Activated naive CD4-positive, alpha-beta T cell treated with anti-CD3 and anti-CD28 coated beads for 36 hours (primary cell): ENCODE data around the gene IMP3. TPM values are rescaled to one million over a fixed set of nuclear protein-coding genes. Genes with fewer than 3 reads are reported as not detected.
"Not testable (repeated sequence)": the region's sequence is repeated elsewhere in the genome, so short reads cannot be mapped to it uniquely, and the experiment has no call there.

Source experiments
- CTCF ChIA-PET: fragments of 350-600 bp; sonication (Branson Sonifier 250); formaldehyde crosslinking; loops from one replicate; lab custom pipeline; 2021; ENCODE audit warnings: antibody characterized with exemption; lab: Charles Lee
- DNase-seq: peaks from one replicate; pipeline ENCODE4 v3.0.0-alpha.2; 2020
- H3K27ac Mint-ChIP-seq: one replicate; pipeline ENCODE4 v1.8.0; 2021; ENCODE audit warnings: mild to moderate bottlenecking, mixed read lengths
- H3K27me3 Mint-ChIP-seq: one replicate; pipeline ENCODE4 v1.8.0; 2021; ENCODE audit warnings: low read depth, mixed read lengths
- H3K36me3 Mint-ChIP-seq: one replicate; pipeline ENCODE4 v1.8.0; 2021; ENCODE audit warnings: low read depth, mixed read lengths
- H3K4me1 Mint-ChIP-seq: one replicate; pipeline ENCODE4 v1.8.0; 2021; ENCODE audit warnings: low read depth, mixed read lengths
- H3K4me3 Mint-ChIP-seq: one replicate; pipeline ENCODE4 v1.8.0; 2021; ENCODE audit warnings: mild to moderate bottlenecking, moderate library complexity, mixed read lengths
- H3K9me3 Mint-ChIP-seq: one replicate; pipeline ENCODE4 v1.8.0; 2021; ENCODE audit warnings: mixed read lengths
- intact Hi-C: fragments of 100-400 bp; cut with micrococcal nuclease; formaldehyde crosslinking; loops from one replicate; pipeline ENCODE4 v1.15.1; 2023
- total RNA-seq, 2 experiments: library from RNA; stranded (reverse); gene quantifications; one replicate each; pipeline ENCODE4 v1.2.3, GENCODE V29; 2021

IMP3 gene, protein sequence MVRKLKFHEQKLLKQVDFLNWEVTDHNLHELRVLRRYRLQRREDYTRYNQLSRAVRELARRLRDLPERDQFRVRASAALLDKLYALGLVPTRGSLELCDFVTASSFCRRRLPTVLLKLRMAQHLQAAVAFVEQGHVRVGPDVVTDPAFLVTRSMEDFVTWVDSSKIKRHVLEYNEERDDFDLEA
- total RNA-seq: 10 to 100 TPM; 46.1 to 46.8 TPM

DNA sequence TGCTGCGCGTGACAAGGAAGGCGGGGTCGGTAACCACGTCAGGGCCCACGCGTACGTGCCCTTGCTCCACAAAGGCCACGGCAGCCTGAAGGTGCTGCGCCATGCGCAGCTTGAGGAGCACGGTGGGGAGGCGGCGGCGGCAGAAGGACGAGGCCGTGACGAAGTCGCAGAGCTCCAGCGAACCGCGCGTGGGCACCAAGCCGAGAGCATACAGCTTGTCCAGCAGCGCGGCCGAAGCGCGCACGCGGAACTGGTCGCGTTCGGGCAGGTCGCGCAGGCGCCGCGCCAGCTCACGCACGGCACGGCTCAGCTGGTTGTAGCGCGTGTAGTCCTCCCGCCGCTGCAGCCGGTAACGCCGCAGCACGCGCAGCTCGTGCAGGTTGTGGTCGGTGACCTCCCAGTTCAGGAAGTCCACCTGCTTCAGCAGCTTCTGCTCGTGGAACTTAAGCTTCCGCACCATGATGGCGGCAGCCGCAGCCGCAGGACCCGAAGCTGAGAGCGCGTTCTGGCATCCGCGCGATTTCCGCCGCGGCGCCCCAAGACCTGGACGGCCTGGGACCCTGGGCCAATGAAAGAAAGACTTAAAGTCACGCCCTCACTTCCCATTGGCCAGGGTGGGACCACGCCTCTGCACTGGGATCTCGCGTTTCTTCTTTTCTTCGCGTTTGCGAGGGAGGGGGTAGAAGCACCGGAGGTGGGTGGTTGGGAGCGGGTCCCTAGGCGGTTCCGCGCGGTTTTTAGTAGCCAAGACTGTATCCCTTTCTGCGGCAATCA, at the start of gene IMP3:
IMP3 (minus strand) TSS at position 516 of the 774 bp plus-strand sequence; CDS start at position 460, 56 bp downstream.
- H3K27me3 Mint-ChIP-seq: no peaks in the 10 kb centered on the region
- peaks cover 20% of the 10 kb centered on the region for H3K36me3 Mint-ChIP-seq
- CTCF ChIA-PET: interaction anchor here (0.7 to 3.9 kb wide), 13 partner anchors 13 to 272 kb away, joined by 3 to 38 read pairs (median 4); partner anchors contain the start of genes MAN2C1 and SNUPN
- peaks cover 30% of the 10 kb centered on the region for H3K4me1 Mint-ChIP-seq
- no peaks in the 10 kb centered on the region for H3K9me3 Mint-ChIP-seq
- peak within 1 kb of the TSS; percentile 95 for H3K4me3 Mint-ChIP-seq
- intact Hi-C loops: loop anchor here (1.0 to 5.0 kb wide), 9 partner anchors 15 to 617 kb away; partner anchors contain the start of genes C15orf39, MAN2C1, NEIL1 and PPCDC
- H3K27ac Mint-ChIP-seq: peak within 1 kb of the TSS; percentile 91
- peak; percentile 97 for DNase-seq

DNA sequence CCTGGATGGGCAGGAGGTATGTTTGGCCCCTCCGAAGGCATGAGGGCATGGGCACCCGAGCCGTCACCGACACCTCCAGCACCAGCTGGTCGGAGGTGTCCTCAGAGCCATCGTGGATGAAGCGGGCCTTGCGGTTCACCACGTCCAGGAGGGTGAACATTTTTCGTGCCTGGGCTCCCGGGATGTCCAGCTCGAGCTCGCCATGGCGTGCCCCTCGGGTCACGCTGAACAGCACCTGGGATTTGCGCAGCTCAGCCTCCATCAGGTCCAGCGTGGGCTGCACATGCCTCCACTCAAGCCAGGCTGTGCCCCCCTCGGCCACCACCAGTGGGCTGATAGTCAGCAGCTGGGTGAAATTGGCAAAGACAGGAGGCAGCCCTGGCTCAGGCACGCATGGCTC, 49.4 kb upstream of the IMP3 start:
- intact Hi-C loops: loop anchor here (5.0 kb wide), 1 partner anchor 48 kb away; no protein-coding TSS in a partner anchor
- CTCF ChIA-PET, H3K4me3 Mint-ChIP-seq, H3K9me3 Mint-ChIP-seq, H3K4me1 Mint-ChIP-seq, DNase-seq, H3K27ac Mint-ChIP-seq, H3K36me3 Mint-ChIP-seq: not testable (repeated sequence)
- H3K27me3 Mint-ChIP-seq: peaks cover 14% of the 10 kb centered on the region

DNA sequence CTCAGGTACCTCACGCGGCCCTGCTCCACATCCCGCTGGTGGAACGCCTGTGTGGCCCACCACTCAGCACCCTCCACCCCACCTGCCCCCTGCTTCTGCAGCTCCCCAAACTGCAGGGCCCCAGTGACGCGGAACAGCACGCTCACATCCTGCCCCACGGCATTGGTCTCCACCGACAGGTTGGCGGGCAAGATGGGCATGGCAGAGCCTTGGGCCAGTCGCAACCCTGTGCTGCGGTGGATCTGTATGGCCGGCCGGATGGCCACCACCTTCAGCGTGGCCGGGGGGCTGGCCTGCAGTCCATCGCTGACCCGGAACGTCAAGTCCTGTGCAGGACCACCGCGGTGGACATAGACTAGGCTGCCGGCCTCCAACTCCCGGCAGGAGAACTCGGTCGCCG, 48.8 kb upstream of the IMP3 start:
- Mint-ChIP-seq H3K4me3 (no peak overlapping the region), H3K27me3 (peaks cover 11% of the 10 kb centered on the region), H3K4me1 (no peaks in the 10 kb centered on the region), H3K9me3 (no peaks in the 10 kb centered on the region), H3K27ac (no peak overlapping the region), H3K36me3 (no peaks in the 10 kb centered on the region)
- intact Hi-C loops: loop anchor here (5.0 kb wide), 1 partner anchor 48 kb away; no protein-coding TSS in a partner anchor
- no peak for DNase-seq
- CTCF ChIA-PET: no interaction called here

DNA sequence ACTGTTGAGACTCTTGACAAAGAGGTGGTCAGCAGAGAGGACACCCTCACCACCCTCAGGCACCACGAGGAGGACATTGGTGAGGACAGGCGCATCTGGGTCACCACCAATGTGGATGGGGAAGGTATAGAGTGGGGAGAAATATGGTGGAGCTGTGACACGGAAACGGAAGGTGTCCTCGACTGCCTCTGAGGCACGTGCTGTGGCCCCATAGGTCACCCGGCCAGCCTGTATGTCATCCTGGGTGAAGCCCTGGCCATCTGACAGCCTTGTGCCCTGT, 48.2 kb upstream of the IMP3 start:
- no peak for DNase-seq
- Mint-ChIP-seq H3K27me3 (peaks cover 11% of the 10 kb centered on the region), H3K27ac (no peak overlapping the region), H3K9me3 (no peaks in the 10 kb centered on the region), H3K4me3 (no peak overlapping the region), H3K36me3 (no peaks in the 10 kb centered on the region), H3K4me1 (no peaks in the 10 kb centered on the region)
- intact Hi-C loops: loop anchor here (5.0 kb wide), 1 partner anchor 49 kb away; no protein-coding TSS in a partner anchor
- CTCF ChIA-PET: no interaction called here

DNA sequence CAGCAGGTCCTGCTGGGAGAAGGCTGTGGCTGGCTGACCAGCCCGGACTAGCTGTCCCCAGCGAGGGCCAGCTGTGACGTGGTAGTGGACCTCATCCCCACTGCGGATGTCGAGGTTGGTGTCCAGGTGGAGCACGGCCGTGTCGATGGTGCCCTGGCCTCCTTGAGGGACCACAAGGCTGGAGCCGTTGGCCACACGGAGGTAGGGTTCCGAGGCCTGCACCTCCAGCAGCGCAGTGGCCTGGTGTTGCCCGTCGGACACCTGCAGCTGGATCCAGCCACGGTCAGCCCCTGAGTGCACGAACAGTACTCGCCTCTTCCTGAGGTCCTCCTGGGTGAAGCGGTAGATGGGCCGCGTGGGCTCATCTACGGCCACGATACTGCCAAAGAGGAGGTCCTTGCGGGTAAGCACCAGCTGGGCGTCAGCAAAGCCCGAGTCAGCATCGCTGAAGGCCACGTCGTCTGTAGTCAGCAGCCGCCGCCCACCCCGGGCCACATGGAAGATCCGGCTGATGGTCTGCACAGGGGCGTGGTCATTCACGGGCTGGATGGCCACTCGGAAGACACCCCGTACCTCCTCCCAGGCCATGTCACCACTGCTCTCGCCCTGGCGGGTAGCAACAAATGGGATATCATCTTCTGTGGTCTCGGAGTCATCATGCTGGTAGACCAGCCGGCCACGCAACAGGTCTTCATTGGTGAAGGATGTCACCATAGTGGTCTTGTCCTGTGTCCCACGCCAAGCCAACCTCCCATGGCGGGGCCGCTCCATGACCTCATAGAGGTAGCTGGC, 47.7 kb upstream of the IMP3 start:
- CTCF ChIA-PET: no interaction called here
- H3K27ac Mint-ChIP-seq: no peak overlapping the region
- H3K4me1 Mint-ChIP-seq: no peaks in the 10 kb centered on the region
- H3K9me3 Mint-ChIP-seq: no peaks in the 10 kb centered on the region
- H3K27me3 Mint-ChIP-seq: peaks cover 8% of the 10 kb centered on the region
- H3K36me3 Mint-ChIP-seq: no peaks in the 10 kb centered on the region
- H3K4me3 Mint-ChIP-seq: no peak overlapping the region
- intact Hi-C loops: loop anchor here (5.0 kb wide), 1 partner anchor 50 kb away; no protein-coding TSS in a partner anchor
- no peak for DNase-seq

DNA sequence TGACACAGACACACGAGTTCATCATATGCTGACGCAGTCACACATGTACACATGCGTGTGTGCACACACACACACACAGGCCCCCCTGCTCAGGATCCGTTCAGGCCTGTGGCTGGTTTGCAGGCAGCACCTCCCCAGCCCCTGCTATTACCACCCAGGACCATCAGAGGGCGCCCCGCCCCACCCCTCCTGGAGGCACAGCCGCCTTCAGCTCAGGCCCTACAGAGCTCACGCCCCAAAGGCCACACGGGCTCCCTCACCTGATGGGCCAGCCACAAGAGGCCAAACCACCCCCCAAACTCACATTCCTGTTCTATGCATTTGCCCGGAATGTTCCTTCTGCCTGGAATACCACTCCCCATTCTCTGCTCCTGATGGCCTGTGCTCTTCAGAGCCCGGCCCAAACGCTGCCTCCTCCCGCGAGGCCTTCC, 46.2 kb upstream of the IMP3 start:
- not testable (repeated sequence) for H3K9me3 Mint-ChIP-seq, H3K27me3 Mint-ChIP-seq, H3K4me1 Mint-ChIP-seq, H3K27ac Mint-ChIP-seq, H3K4me3 Mint-ChIP-seq, H3K36me3 Mint-ChIP-seq
- intact Hi-C loops: loop anchor here (1.0 to 5.0 kb wide), 2 partner anchors 51 to 116 kb away; no protein-coding TSS in a partner anchor
- peak; percentile 87 for DNase-seq
- CTCF ChIA-PET: interaction anchor here (0.6 to 1.4 kb wide), 9 partner anchors 8 to 652 kb away, joined by 3 to 8 read pairs (median 3); partner anchors contain the start of gene MAN2C1

DNA sequence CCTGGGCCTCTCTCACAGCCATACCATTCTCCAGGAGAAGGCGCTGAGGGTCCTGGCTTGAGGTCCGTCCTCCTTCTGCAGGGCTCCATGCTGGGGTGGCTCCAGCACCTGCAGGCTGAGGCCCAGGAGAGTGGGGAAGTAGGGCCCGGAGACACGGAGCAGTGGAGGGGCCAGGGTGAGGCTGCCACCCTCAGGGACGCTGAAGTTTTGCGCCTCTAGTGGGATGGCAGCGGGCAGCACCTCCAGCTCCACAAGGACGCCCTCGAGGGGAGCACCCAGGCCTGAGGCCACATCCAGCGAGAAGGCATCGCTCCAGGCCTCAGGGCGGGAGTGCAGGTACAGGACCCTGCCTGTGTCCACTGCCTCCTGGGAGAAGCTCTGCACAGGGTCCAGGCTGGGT, 45.2 kb upstream of the IMP3 start:
- Mint-ChIP-seq H3K36me3 (no peaks in the 10 kb centered on the region), H3K27ac (no peak overlapping the region), H3K4me3 (no peak overlapping the region), H3K27me3 (no peaks in the 10 kb centered on the region), H3K9me3 (no peaks in the 10 kb centered on the region), H3K4me1 (no peaks in the 10 kb centered on the region)
- no peak for DNase-seq
- CTCF ChIA-PET: interaction anchor here (1.3 to 1.4 kb wide), 3 partner anchors 14 to 317 kb away, joined by 3 read pairs; partner anchors contain the start of gene IMP3
- intact Hi-C loops: loop anchor here (5.0 kb wide), 1 partner anchor 52 kb away; no protein-coding TSS in a partner anchor

DNA sequence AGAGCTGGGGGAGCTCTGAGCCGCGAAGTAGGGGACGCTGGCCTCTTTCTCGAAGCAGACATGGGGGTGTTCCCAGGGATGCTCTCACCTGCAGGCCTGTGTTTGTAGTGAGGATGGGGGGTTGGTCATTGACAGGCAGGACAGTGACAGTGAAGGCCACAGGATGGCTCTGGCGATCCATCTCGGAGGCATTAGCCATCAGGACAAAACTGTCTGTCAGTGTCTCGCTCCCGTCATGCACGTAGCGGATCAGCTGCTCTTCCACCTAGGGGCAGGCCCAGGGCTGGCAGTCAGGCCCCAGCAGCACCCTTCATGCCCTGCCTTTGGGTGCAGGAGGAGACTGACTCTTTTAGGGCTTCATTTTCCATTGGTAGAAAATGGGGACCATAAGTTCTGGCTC, 44.6 kb upstream of the IMP3 start:
- Mint-ChIP-seq H3K27me3 (no peaks in the 10 kb centered on the region), H3K27ac (no peak overlapping the region), H3K9me3 (no peaks in the 10 kb centered on the region), H3K4me3 (no peak overlapping the region), H3K36me3 (no peaks in the 10 kb centered on the region), H3K4me1 (no peaks in the 10 kb centered on the region)
- intact Hi-C loops: loop anchor here (5.0 kb wide), 1 partner anchor 53 kb away; no protein-coding TSS in a partner anchor
- CTCF ChIA-PET: interaction anchor here (0.9 to 2.5 kb wide), 6 partner anchors 45 to 317 kb away, joined by 3 to 12 read pairs (median 4); partner anchors contain the start of genes IMP3 and MAN2C1
- DNase-seq: no peak

DNA sequence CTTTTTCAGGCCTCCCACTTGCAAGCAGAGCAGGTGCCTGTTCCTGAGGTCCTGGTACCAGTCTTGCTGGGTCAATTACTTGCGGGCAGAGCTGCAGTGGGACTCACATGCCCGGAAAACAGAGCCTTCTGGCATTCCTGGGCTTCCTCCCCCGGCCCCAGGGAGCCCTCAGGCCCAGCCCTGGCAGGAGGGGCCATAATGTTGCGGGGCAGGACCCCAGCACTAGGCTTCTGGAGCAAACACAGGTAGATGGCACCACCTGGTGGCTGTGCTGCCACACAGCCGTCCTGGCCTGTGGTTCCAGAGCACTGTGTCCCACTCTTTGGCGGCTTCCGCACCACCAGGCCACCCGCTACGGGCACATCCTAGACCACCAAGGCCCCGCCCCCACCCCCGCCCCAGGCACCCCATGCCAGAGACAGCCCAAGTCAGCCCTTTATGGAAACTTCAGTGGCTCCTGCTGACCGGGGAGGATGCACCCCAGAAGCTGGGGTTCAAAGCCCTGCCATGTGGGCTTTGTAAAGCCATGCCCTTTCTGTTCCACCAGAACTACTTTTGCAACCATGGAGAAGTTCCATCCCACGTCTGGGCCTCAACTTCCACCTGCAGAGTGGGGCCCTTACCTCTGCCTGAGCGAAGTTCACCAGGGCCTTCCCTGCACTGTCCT, 43.8 kb upstream of the IMP3 start:
- CTCF ChIA-PET: interaction anchor here (0.6 to 2.5 kb wide), 8 partner anchors 44 to 316 kb away, joined by 3 to 12 read pairs (median 4); partner anchors contain the start of genes IMP3 and MAN2C1
- not testable (repeated sequence) for H3K27ac Mint-ChIP-seq

DNA sequence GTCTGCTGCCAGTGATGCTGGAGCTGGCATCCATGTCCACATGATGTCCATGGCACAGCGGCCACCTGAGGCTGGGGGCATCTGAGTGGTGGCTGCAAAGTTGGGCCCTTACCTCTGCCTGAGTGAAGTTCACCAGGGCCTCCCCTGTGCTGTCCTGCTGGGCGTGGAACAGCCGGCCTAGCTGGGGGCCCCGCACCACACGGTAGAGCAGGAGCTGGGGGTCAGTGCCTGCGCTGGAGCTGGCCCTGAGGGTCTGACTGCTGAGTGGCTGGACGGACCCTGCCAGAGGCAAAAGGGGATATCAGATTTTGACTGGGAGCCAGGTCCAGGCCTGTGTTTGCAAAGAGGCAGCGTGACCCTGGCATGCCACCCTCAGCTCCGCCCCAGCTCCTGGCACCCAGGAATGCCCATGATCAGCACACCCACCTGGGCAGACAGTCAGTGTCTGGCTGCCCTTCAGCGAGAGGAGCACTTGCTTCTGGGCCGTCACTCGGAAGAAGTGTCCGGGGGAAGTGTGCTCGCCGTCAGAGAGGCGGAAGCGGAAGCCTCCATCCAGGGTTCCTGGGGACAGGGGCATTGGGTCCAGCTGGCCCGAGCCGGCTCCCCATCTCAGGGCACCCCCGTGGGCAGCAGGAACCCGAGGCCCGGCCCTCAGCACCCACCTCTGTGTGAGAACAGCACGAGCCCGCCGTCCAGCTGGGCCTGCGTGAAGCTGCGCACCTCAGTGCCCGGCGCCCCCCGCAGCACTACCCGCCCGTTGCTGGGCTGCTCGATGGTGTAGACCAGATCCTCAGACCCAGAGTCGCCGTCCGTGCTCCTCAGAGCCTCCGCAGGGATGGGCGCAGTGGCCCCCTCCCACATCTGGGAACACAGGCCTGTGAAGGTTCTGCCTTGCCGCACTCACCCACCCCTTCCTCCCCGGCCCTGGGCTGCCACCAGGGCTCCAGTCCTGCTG, 42.4 kb upstream of the IMP3 start:
- CTCF ChIA-PET: interaction anchor here (0.6 to 2.5 kb wide), 3 partner anchors 37 to 315 kb away, joined by 3 to 12 read pairs (median 4); partner anchors contain the start of gene MAN2C1
- Mint-ChIP-seq H3K4me1 (no peaks in the 10 kb centered on the region), H3K36me3 (no peaks in the 10 kb centered on the region), H3K27me3 (no peaks in the 10 kb centered on the region), H3K4me3 (no peak overlapping the region), H3K9me3 (no peaks in the 10 kb centered on the region), H3K27ac (no peak overlapping the region)
- no peak for DNase-seq
- intact Hi-C loops: loop anchor here (1.0 to 2.0 kb wide), 3 partner anchors 42 to 315 kb away; partner anchors contain the start of gene IMP3

More for the DNA sequence above, 43.8 kb upstream of the IMP3 start:
- intact Hi-C loops: loop anchor here (1.0 to 2.0 kb wide), 3 partner anchors 43 to 316 kb away; partner anchors contain the start of gene IMP3
- not testable (repeated sequence) for H3K9me3 Mint-ChIP-seq, H3K27me3 Mint-ChIP-seq, H3K4me3 Mint-ChIP-seq, H3K4me1 Mint-ChIP-seq, H3K36me3 Mint-ChIP-seq
- DNase-seq: peak; percentile 73
